Stomach (tissue), 9 donors: Measurements from ENCODE around the gene PRDX1. TPM values are rescaled to one million over a fixed set of nuclear protein-coding genes. Genes with fewer than 3 reads are reported as not detected.

ENCODE experiments used
- DNase-seq, 2 donors: peaks; one replicate each; pipeline versions ENCODE4 v3.0.0 to v3.0.0-alpha.2; 2013 to 2019
- H3K27ac ChIP-seq, 5 donors: fragments of 200-600 bp in 4 of 5; sonication (generic) in 4 of 5; one replicate each; pipeline ENCODE4 v1.5.1; 2013 to 2019; ENCODE audit warnings: mild to moderate bottlenecking in 1 of 5, moderate library complexity in 1 of 5
- H3K27me3 ChIP-seq, 3 donors: fragments of 200-600 bp; sonication (generic); one replicate each; pipeline ENCODE4 v1.5.1; 2017 to 2019; ENCODE audit warnings: mixed run types in 1 of 3
- H3K36me3 ChIP-seq, 4 donors: fragments of 200-600 bp; sonication (generic); 1 replicate in 3 of 4; 2 replicates in 1 of 4; pipeline ENCODE4 v1.5.1; 2016 to 2019
- H3K4me1 ChIP-seq, 4 donors: fragments of 200-600 bp; sonication (generic); one replicate each; pipeline ENCODE4 v1.5.1; 2016 to 2019
- H3K4me3 ChIP-seq, 4 donors: fragments of 200-600 bp; sonication (generic) in 3 of 4; one replicate each; pipeline ENCODE4 v1.5.1; 2016 to 2019; ENCODE audit warnings: mild to moderate bottlenecking in 1 of 4
- H3K9me3 ChIP-seq, 4 donors: fragments of 200-600 bp; sonication (generic); one replicate each; pipeline ENCODE4 v1.5.1; 2016 to 2019
- CTCF ChIP-seq, 7 experiments: fragments of 450-650 bp in 4 of 7; fragments of 200-600 bp in 3 of 7; sonication (generic) in 3 of 7; IDR thresholded peaks; one replicate each; pipeline ENCODE4 v1.5.1; 2016 to 2019; ENCODE audit warnings: antibody characterized with exemption in 7 of 7, control low read depth in 2 of 7, mild to moderate bottlenecking in 1 of 7
- EP300 ChIP-seq: sonication (generic); formaldehyde crosslinking; IDR thresholded peaks from one replicate; pipeline ENCODE4 v1.6.1; 2017; ENCODE audit warnings: antibody characterized with exemption
- POLR2A ChIP-seq, 4 donors: fragments of 450-650 bp; IDR thresholded peaks; one replicate each; pipeline ENCODE4 v1.6.1; 2016; ENCODE audit warnings: antibody characterized with exemption in 4 of 4, control low read depth in 2 of 4, mild to moderate bottlenecking in 1 of 4, moderate library complexity in 1 of 4
- POLR2AphosphoS5 ChIP-seq, 3 donors: sonication (generic); formaldehyde crosslinking; IDR thresholded peaks; one replicate each; pipeline ENCODE4 v1.6.1; 2016; ENCODE audit warnings: antibody characterized with exemption in 3 of 3
- WGBS, 5 donors: extraction: QIAGEN DNeasy Blood & Tissue Kit in 3 of 5; methylation state at CpG; one replicate each; pipeline versions ENCODE4 v1.1.5 to v1.1.7; 2013 to 2018; 5-methylcytosine and 5-hydroxymethylcytosine counted together
- intact Hi-C: fragments of 100-400 bp; cut with DNase I; formaldehyde crosslinking; loops from one replicate; pipeline ENCODE4 v1.15.1; 2023; ENCODE audit warnings: low total_unique reads
- polyA plus RNA-seq, 3 donors: library from polyadenylated mRNA; stranded (reverse); fragments of 200-250 nt; gene quantifications; one replicate each; pipeline ENCODE4 v1.2.3, GENCODE V29; 2013
- total RNA-seq, 5 donors: library from RNA; depleted of rRNA; stranded (reverse); fragments of >200 nt; gene quantifications; one replicate each; pipeline versions ENCODE4 v1.1.0 to v1.2.3, GENCODE V29; 2014 to 2016
- donor health status: healthy with polysubstance abuse.
- donor health status: Bipolar disorder and iron deficiency.
- donor health status: healthy.

Gene PRDX1
- total and polyA plus RNA-seq, 8 donors: 77.6 to 892 (median 323) TPM

- Histone ChIP-seq H3K4me1 (peaks cover 7 to 46% (median 24%) of the 10 kb centered on the region in 4 donors), H3K36me3 (peaks cover 4 to 16% (median 9%) of the 10 kb centered on the region in 4 donors), H3K27ac (peak within 1 kb of the TSS; percentile 84 to 93 (median 90)), H3K27me3 (no peaks in the 10 kb centered on the region), H3K4me3 (peak within 1 kb of the TSS; percentile 64 to 78 (median 70)), H3K9me3 (no peaks in the 10 kb centered on the region)
- peak; percentile 92 to 97 for DNase-seq
- TF ChIP-seq CTCF (IDR thresholded peaks at IDR 0.05) (peak in 2 of 7 experiments; percentile 23 to 26), POLR2AphosphoS5 (IDR thresholded peaks at IDR 0.05) (peak; percentile 57 to 89 (median 80)), POLR2A (IDR thresholded peaks at IDR 0.05) (no peak), EP300 (peak; percentile 39)
- intact Hi-C loops: no loop called here
- WGBS, 5 donors: 1 to 4% (median 2%) methylated on average over 19 to 47 of the region's 47 CpGs
These were observed 29.0 kb upstream of the PRDX1 start, which contains the start of gene AKR1A1 for GRCh38 chr1:45550401-45551351. Gene AKR1A1, plus strand, starts transcription at chr1:45550826. Its CDS starts 10,969 bp downstream, at chr1:45561795.

- Histone ChIP-seq H3K4me1 (peaks cover 14 to 43% (median 16%) of the 10 kb centered on the region in 4 donors), H3K27me3 (no peaks in the 10 kb centered on the region), H3K36me3 (no peaks in the 10 kb centered on the region), H3K27ac (peak overlapping the region; percentile 36 to 77 (median 57)), H3K9me3 (no peaks in the 10 kb centered on the region), H3K4me3 (no peak overlapping the region)
- 83 to 86% (median 84%) methylated on average over 7 of the region's 7 CpGs for WGBS, 5 donors
- TF ChIP-seq CTCF (IDR thresholded peaks at IDR 0.05): no peak
- no peak for TF ChIP-seq POLR2A (IDR thresholded peaks at IDR 0.05)
- no peak for TF ChIP-seq POLR2AphosphoS5 (IDR thresholded peaks at IDR 0.05)
- no peak for TF ChIP-seq EP300
- no peak for DNase-seq
- intact Hi-C loops: no loop called here
These were observed 24.0 kb upstream of the PRDX1 start for GRCh38 chr1:45545553-45546310.

GRCh38 chr1:45545019-45545493 lies 23.4 kb upstream of the PRDX1 start:
- TF ChIP-seq POLR2A (IDR thresholded peaks at IDR 0.05) (no peak), CTCF (IDR thresholded peaks at IDR 0.05) (no peak), EP300 (no peak), POLR2AphosphoS5 (IDR thresholded peaks at IDR 0.05) (no peak)
- intact Hi-C loops: no loop called here
- Histone ChIP-seq H3K27ac (peak overlapping the region; percentile 36 to 77 (median 57)), H3K27me3 (no peaks in the 10 kb centered on the region), H3K4me1 (peaks cover 12 to 38% (median 14%) of the 10 kb centered on the region in 4 donors), H3K4me3 (no peak overlapping the region), H3K36me3 (no peaks in the 10 kb centered on the region), H3K9me3 (no peaks in the 10 kb centered on the region)
- 39 to 50% (median 41%) methylated on average over 6 of the region's 6 CpGs for WGBS, 5 donors
- peak in 1 of 2 donors; percentile 46 for DNase-seq

GRCh38 chr1:45544530-45544929 lies 22.8 kb upstream of the PRDX1 start:
- H3K27ac ChIP-seq: peak overlapping the region in 4 of 5 donors; percentile 36 to 77 (median 62)
- TF ChIP-seq EP300 (no peak), POLR2A (IDR thresholded peaks at IDR 0.05) (no peak), POLR2AphosphoS5 (IDR thresholded peaks at IDR 0.05) (no peak), CTCF (IDR thresholded peaks at IDR 0.05) (no peak)
- no peaks in the 10 kb centered on the region for H3K36me3 ChIP-seq
- no peak overlapping the region for H3K4me3 ChIP-seq
- no peaks in the 10 kb centered on the region for H3K27me3 ChIP-seq
- 67 to 76% (median 71%) methylated on average over 4 of the region's 4 CpGs for WGBS, 5 donors
- intact Hi-C loops: no loop called here
- DNase-seq: no peak
- H3K4me1 ChIP-seq: peaks cover 9 to 36% (median 14%) of the 10 kb centered on the region in 4 donors
- H3K9me3 ChIP-seq: no peaks in the 10 kb centered on the region
